ENCODE measurements around the gene NCL. TPM values are rescaled to one million over a fixed set of nuclear protein-coding genes. Genes with fewer than 3 reads are reported as not detected.
"Not testable (repeated sequence)": the region's sequence is repeated elsewhere in the genome, so short reads cannot be mapped to it uniquely, and the experiment has no call there.

The NCL gene
- total RNA-seq, 1 experiment from 2014 or later: 200 TPM

GRCh38 chr2:231430437-231430836 is 33.8 kb downstream of the NCL start:
- not testable (repeated sequence) for DNase-seq

GRCh38 chr2:231429901-231430300 is 34.4 kb downstream of the NCL start:
- DNase-seq: no peak
- Histone ChIP-seq H3K4me2 (ENCODE audit: low read depth, low read length, poor library complexity, severe bottlenecking) (no peak overlapping the region), H4K20me1 (ENCODE audit: insufficient read depth, low read depth, low read length) (no peaks in the 10 kb centered on the region), H3K36me3 (ENCODE audit: insufficient read depth, low read length) (no peaks in the 10 kb centered on the region), H3K9ac (ENCODE audit: low read length) (no peak overlapping the region), H3K27ac (ENCODE audit: low read length) (no peak overlapping the region), H3K9me3 (ENCODE audit: low read length) (peaks cover 7% of the 10 kb centered on the region; the same call in 1 of the 2 replicates), H3K79me2 (ENCODE audit: low read length) (no peaks in the 10 kb centered on the region), H2AFZ (ENCODE audit: low read length) (no peak overlapping the region), H3K9me2 (replicated peaks; ENCODE audit: insufficient read depth, low read length) (no peaks in the 10 kb centered on the region), H3K4me1 (ENCODE audit: low read length) (peaks cover 3% of the 10 kb centered on the region), H3K4me3 (ENCODE audit: low read length) (no peak overlapping the region), H3K27me3 (ENCODE audit: low read length) (no peaks in the 10 kb centered on the region)

More at GRCh38 chr2:231430437-231430836, 33.8 kb downstream of the NCL start:
- not testable (repeated sequence) for H2AFZ ChIP-seq (ENCODE audit: low read length); H3K27ac ChIP-seq (ENCODE audit: low read length); H3K4me1 ChIP-seq (ENCODE audit: low read length); H3K27me3 ChIP-seq (ENCODE audit: low read length); H3K9me3 ChIP-seq (ENCODE audit: low read length); H4K20me1 ChIP-seq (ENCODE audit: insufficient read depth, low read depth, low read length); H3K4me2 ChIP-seq (ENCODE audit: low read depth, low read length, poor library complexity, severe bottlenecking); H3K9ac ChIP-seq (ENCODE audit: low read length); H3K9me2 ChIP-seq (replicated peaks; ENCODE audit: insufficient read depth, low read length); H3K4me3 ChIP-seq (ENCODE audit: low read length); H3K79me2 ChIP-seq (ENCODE audit: low read length); H3K36me3 ChIP-seq (ENCODE audit: insufficient read depth, low read length)

GRCh38 chr2:231429152-231429551 is 35.1 kb downstream of the NCL start:
- H3K4me3 ChIP-seq (ENCODE audit: low read length): no peak overlapping the region
- no peaks in the 10 kb centered on the region for H3K79me2 ChIP-seq (ENCODE audit: low read length)
- no peaks in the 10 kb centered on the region for H4K20me1 ChIP-seq (ENCODE audit: insufficient read depth, low read depth, low read length)
- H3K4me1 ChIP-seq (ENCODE audit: low read length): peaks cover 3% of the 10 kb centered on the region
- H3K36me3 ChIP-seq (ENCODE audit: insufficient read depth, low read length): no peaks in the 10 kb centered on the region
- no peak overlapping the region for H3K9ac ChIP-seq (ENCODE audit: low read length)
- peaks cover 7% of the 10 kb centered on the region; the same call in 1 of the 2 replicates for H3K9me3 ChIP-seq (ENCODE audit: low read length)
- peak; percentile 55 for DNase-seq
- H3K9me2 ChIP-seq (replicated peaks; ENCODE audit: insufficient read depth, low read length): no peaks in the 10 kb centered on the region
- no peaks in the 10 kb centered on the region for H3K27me3 ChIP-seq (ENCODE audit: low read length)
- H3K4me2 ChIP-seq (ENCODE audit: low read depth, low read length, poor library complexity, severe bottlenecking): no peak overlapping the region
- H2AFZ ChIP-seq (ENCODE audit: low read length): 0 out of 2 replicates have a peak overlapping the region, but pooled peaks have one; percentile 14
- no peak overlapping the region for H3K27ac ChIP-seq (ENCODE audit: low read length)

GRCh38 chr2:231427116-231427515 is 37.2 kb downstream of the NCL start:
- Histone ChIP-seq H3K9me3 (ENCODE audit: low read length) (peaks cover 7% of the 10 kb centered on the region; the same call in 1 of the 2 replicates), H3K27me3 (ENCODE audit: low read length) (no peaks in the 10 kb centered on the region), H3K36me3 (ENCODE audit: insufficient read depth, low read length) (no peaks in the 10 kb centered on the region), H4K20me1 (ENCODE audit: insufficient read depth, low read depth, low read length) (no peaks in the 10 kb centered on the region), H3K79me2 (ENCODE audit: low read length) (no peaks in the 10 kb centered on the region), H2AFZ (ENCODE audit: low read length) (no peak overlapping the region), H3K4me2 (ENCODE audit: low read depth, low read length, poor library complexity, severe bottlenecking) (no peak overlapping the region), H3K9me2 (replicated peaks; ENCODE audit: insufficient read depth, low read length) (no peaks in the 10 kb centered on the region), H3K9ac (ENCODE audit: low read length) (no peak overlapping the region), H3K4me3 (ENCODE audit: low read length) (no peak overlapping the region), H3K27ac (ENCODE audit: low read length) (no peak overlapping the region), H3K4me1 (ENCODE audit: low read length) (peaks cover 3% of the 10 kb centered on the region)
- DNase-seq: no peak

GRCh38 chr2:231425811-231426703 is 38.2 kb downstream of the NCL start:
- no peak overlapping the region for H3K4me2 ChIP-seq (ENCODE audit: low read depth, low read length, poor library complexity, severe bottlenecking)

GRCh38 chr2:231425291-231425810 is 38.9 kb downstream of the NCL start:
- Histone ChIP-seq H3K27ac (ENCODE audit: low read length) (no peak overlapping the region), H3K79me2 (ENCODE audit: low read length) (no peaks in the 10 kb centered on the region), H3K4me1 (ENCODE audit: low read length) (peaks cover 3% of the 10 kb centered on the region), H3K27me3 (ENCODE audit: low read length) (no peaks in the 10 kb centered on the region), H4K20me1 (ENCODE audit: insufficient read depth, low read depth, low read length) (no peaks in the 10 kb centered on the region), H3K4me3 (ENCODE audit: low read length) (no peak overlapping the region), H3K9me3 (ENCODE audit: low read length) (no peaks in the 10 kb centered on the region), H3K4me2 (ENCODE audit: low read depth, low read length, poor library complexity, severe bottlenecking) (no peak overlapping the region), H3K9me2 (replicated peaks; ENCODE audit: insufficient read depth, low read length) (no peaks in the 10 kb centered on the region), H2AFZ (ENCODE audit: low read length) (no peak overlapping the region), H3K36me3 (ENCODE audit: insufficient read depth, low read length) (no peaks in the 10 kb centered on the region), H3K9ac (ENCODE audit: low read length) (no peak overlapping the region)
- no peak for DNase-seq

More at GRCh38 chr2:231425811-231426703, 38.2 kb downstream of the NCL start:
- Histone ChIP-seq H3K27ac (ENCODE audit: low read length) (no peak overlapping the region), H3K9me3 (ENCODE audit: low read length) (0 out of 2 replicates have a peak, but pooled peaks cover 2% of the 10 kb centered on the region), H3K36me3 (ENCODE audit: insufficient read depth, low read length) (no peaks in the 10 kb centered on the region), H3K4me1 (ENCODE audit: low read length) (peaks cover 3% of the 10 kb centered on the region), H4K20me1 (ENCODE audit: insufficient read depth, low read depth, low read length) (no peaks in the 10 kb centered on the region), H2AFZ (ENCODE audit: low read length) (no peak overlapping the region), H3K79me2 (ENCODE audit: low read length) (no peaks in the 10 kb centered on the region), H3K9me2 (replicated peaks; ENCODE audit: insufficient read depth, low read length) (no peaks in the 10 kb centered on the region), H3K4me3 (ENCODE audit: low read length) (no peak overlapping the region), H3K27me3 (ENCODE audit: low read length) (no peaks in the 10 kb centered on the region), H3K9ac (ENCODE audit: low read length) (no peak overlapping the region)
- DNase-seq: no peak

- Histone ChIP-seq H3K27ac (ENCODE audit: low read length) (no peak overlapping the region), H3K9me3 (ENCODE audit: low read length) (no peaks in the 10 kb centered on the region), H3K9me2 (replicated peaks; ENCODE audit: insufficient read depth, low read length) (no peaks in the 10 kb centered on the region), H4K20me1 (ENCODE audit: insufficient read depth, low read depth, low read length) (no peaks in the 10 kb centered on the region), H3K4me3 (ENCODE audit: low read length) (no peak overlapping the region), H3K4me2 (ENCODE audit: low read depth, low read length, poor library complexity, severe bottlenecking) (no peak overlapping the region), H3K79me2 (ENCODE audit: low read length) (no peaks in the 10 kb centered on the region), H3K27me3 (ENCODE audit: low read length) (no peaks in the 10 kb centered on the region), H2AFZ (ENCODE audit: low read length) (no peak overlapping the region), H3K36me3 (ENCODE audit: insufficient read depth, low read length) (no peaks in the 10 kb centered on the region), H3K4me1 (ENCODE audit: low read length) (no peaks in the 10 kb centered on the region), H3K9ac (ENCODE audit: low read length) (no peak overlapping the region)
- DNase-seq: no peak
Measured at GRCh38 chr2:231423176-231423575, 41.1 kb downstream of the NCL start.

- Histone ChIP-seq H3K4me2 (ENCODE audit: low read depth, low read length, poor library complexity, severe bottlenecking) (no peak overlapping the region), H3K9ac (ENCODE audit: low read length) (no peak overlapping the region), H4K20me1 (ENCODE audit: insufficient read depth, low read depth, low read length) (no peaks in the 10 kb centered on the region), H3K4me1 (ENCODE audit: low read length) (no peaks in the 10 kb centered on the region), H3K27ac (ENCODE audit: low read length) (no peak overlapping the region), H3K4me3 (ENCODE audit: low read length) (no peak overlapping the region), H3K79me2 (ENCODE audit: low read length) (no peaks in the 10 kb centered on the region), H3K27me3 (ENCODE audit: low read length) (no peaks in the 10 kb centered on the region), H3K9me3 (ENCODE audit: low read length) (no peaks in the 10 kb centered on the region), H3K9me2 (replicated peaks; ENCODE audit: insufficient read depth, low read length) (no peaks in the 10 kb centered on the region), H3K36me3 (ENCODE audit: insufficient read depth, low read length) (no peaks in the 10 kb centered on the region), H2AFZ (ENCODE audit: low read length) (no peak overlapping the region)
- DNase-seq: no peak
Measured at GRCh38 chr2:231422056-231422455, 42.2 kb downstream of the NCL start.

Measured in Karpas-422 (cell line).